MCF 10A (cell line): ENCODE measurements around the gene KCNK5. TPM values are rescaled to one million over a fixed set of nuclear protein-coding genes. Genes with fewer than 3 reads are reported as not detected.
A peak's percentile ranks its signal among the peaks of the same experiment; 100 is the strongest.

Experiments
- BruUV-seq: library from RNA; stranded (reverse); fragments of 400-500 nt; replicated peaks from 2 replicates; lab custom pipeline; 2021; lab: Mats Ljungman, UMichigan
- CTCF ChIA-PET: fragments of 300-600 bp; sonication (Branson Sonifier 250); formaldehyde crosslinking; extraction: SDS; loops from one replicate; lab custom pipeline; 2021; ENCODE audit warnings: antibody characterized with exemption, inconsistent platforms; lab: Yijun Ruan, JAX
- POLR2A ChIA-PET: fragments of 300-600, 350-650 bp; sonication (Branson Sonifier 250); formaldehyde crosslinking; extraction: SDS; loops from one replicate; lab custom pipeline; 2020; ENCODE audit warnings: antibody characterized with exemption, inconsistent platforms; lab: Yijun Ruan, JAX
- DNase-seq: peaks from one replicate; pipeline ENCODE4 v3.0.0-alpha.2; 2018; ENCODE audit not compliant: unreplicated experiment
- H3K27ac Mint-ChIP-seq: one replicate; pipeline ENCODE4 v1.8.0; 2022; ENCODE audit warnings: mild to moderate bottlenecking, low read depth, mixed read lengths; ENCODE audit not compliant: unreplicated experiment
- H3K27me3 Mint-ChIP-seq: one replicate; pipeline ENCODE4 v1.8.0; 2022; ENCODE audit warnings: mixed read lengths; ENCODE audit not compliant: insufficient read depth, unreplicated experiment
- H3K36me3 Mint-ChIP-seq: one replicate; pipeline ENCODE4 v1.8.0; 2022; ENCODE audit warnings: mild to moderate bottlenecking, moderate library complexity, mixed read lengths; ENCODE audit not compliant: insufficient read depth, unreplicated experiment
- H3K4me1 Mint-ChIP-seq: one replicate; pipeline ENCODE4 v1.8.0; 2022; ENCODE audit warnings: mixed read lengths; ENCODE audit not compliant: insufficient read depth, unreplicated experiment
- H3K4me3 Mint-ChIP-seq: one replicate; pipeline ENCODE4 v1.8.0; 2022; ENCODE audit warnings: mild to moderate bottlenecking, moderate library complexity, mixed read lengths; ENCODE audit not compliant: unreplicated experiment
- H3K9me3 Mint-ChIP-seq: one replicate; pipeline ENCODE4 v1.8.0; 2022; ENCODE audit warnings: mixed read lengths; ENCODE audit not compliant: unreplicated experiment
- CTCF ChIP-seq: fragments of 200-600 bp; IDR thresholded peaks from one replicate; pipeline ENCODE4 v1.8.0; 2022; ENCODE audit warnings: antibody characterized with exemption, mild to moderate bottlenecking; ENCODE audit not compliant: unreplicated experiment
- intact Hi-C: fragments of 100-400 bp; cut with micrococcal nuclease; formaldehyde crosslinking; loops from 2 replicates; pipeline ENCODE4 v1.14.1; 2022
- total RNA-seq: library from RNA; stranded (reverse); gene quantifications from 2 replicates; pipeline ENCODE4 v1.2.3, GENCODE V29; 2022

Gene KCNK5
- total RNA-seq, 1 experiment from 2014 or later = 2.6 TPM

GRCh38 chr6:39214846-39215639 is 14.2 kb downstream of the KCNK5 start:
- no peak overlapping the region for H3K27ac Mint-ChIP-seq
- H3K4me1 Mint-ChIP-seq = peaks cover 21% of the 10 kb centered on the region
- no peaks in the 10 kb centered on the region for H3K27me3 Mint-ChIP-seq
- H3K36me3 Mint-ChIP-seq = peaks cover 6% of the 10 kb centered on the region
- H3K9me3 Mint-ChIP-seq = no peaks in the 10 kb centered on the region
- no peak for TF ChIP-seq CTCF
- no TSS peak for BruUV-seq
- DNase-seq = peak; percentile 78
- ChIA-PET CTCF (interaction anchor here (0.7 to 6.7 kb wide), 8 partner anchors 8 to 1688 kb away, joined by 3 to 50 read pairs (median 4); partner anchors contain the start of gene KCNK5), POLR2A (interaction anchor here (0.5 to 2.2 kb wide), 3 partner anchors 11 to 25 kb away, joined by 3 to 8 read pairs (median 4); partner anchors contain the start of gene KCNK5)
- intact Hi-C loops = loop anchor here (5.0 kb wide), 1 partner anchor 48 kb away; no protein-coding TSS in a partner anchor
- H3K4me3 Mint-ChIP-seq = no peak overlapping the region

DNA sequence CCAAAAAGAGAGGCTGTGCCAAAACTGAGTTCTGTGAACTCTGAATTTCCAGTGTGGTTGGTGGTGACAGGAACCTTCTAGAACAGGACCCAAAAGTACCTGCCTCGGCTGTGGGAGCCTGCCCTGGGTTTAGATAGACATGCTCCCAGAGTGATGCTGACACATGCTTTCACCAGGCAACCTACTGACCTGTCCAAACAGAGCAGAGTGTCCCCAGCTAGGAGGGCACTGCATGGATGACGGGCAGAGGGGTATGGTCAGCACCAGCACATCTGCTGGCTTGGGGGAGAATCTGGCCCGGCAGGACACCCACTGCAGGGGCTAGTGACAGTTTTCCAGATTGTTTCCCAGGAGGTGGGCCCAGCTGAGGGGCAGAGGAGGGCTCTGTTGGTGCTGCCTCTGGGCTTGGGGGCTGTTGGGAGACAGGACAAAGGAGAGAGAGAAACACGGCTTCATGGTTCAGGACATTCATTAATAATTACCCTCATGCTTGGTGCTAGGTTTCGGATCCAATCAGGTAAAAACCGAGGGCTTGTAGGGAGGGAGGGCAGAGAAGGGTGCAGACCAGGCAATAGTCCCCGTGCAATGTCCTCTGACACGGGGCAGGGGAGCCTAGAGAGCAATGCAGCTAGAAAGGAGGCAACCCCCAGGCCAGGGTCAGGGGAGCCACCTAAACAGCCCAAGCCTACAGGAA is 15.0 kb downstream of the KCNK5 start:
- ChIA-PET CTCF (interaction anchor here (1.3 to 6.7 kb wide), 3 partner anchors 12 to 89 kb away, joined by 5 to 50 read pairs (median 7); no protein-coding TSS in a partner anchor), POLR2A (interaction anchor here (2.2 kb wide), 1 partner anchor 10 kb away, joined by 8 read pairs; no protein-coding TSS in a partner anchor)
- Mint-ChIP-seq H3K27ac (no peak overlapping the region), H3K4me1 (peaks cover 28% of the 10 kb centered on the region), H3K27me3 (no peaks in the 10 kb centered on the region), H3K9me3 (no peaks in the 10 kb centered on the region), H3K36me3 (peaks cover 6% of the 10 kb centered on the region), H3K4me3 (no peak overlapping the region)
- no TSS peak for BruUV-seq
- intact Hi-C loops = no loop called here
- TF ChIP-seq CTCF = no peak
- no peak for DNase-seq

DNA sequence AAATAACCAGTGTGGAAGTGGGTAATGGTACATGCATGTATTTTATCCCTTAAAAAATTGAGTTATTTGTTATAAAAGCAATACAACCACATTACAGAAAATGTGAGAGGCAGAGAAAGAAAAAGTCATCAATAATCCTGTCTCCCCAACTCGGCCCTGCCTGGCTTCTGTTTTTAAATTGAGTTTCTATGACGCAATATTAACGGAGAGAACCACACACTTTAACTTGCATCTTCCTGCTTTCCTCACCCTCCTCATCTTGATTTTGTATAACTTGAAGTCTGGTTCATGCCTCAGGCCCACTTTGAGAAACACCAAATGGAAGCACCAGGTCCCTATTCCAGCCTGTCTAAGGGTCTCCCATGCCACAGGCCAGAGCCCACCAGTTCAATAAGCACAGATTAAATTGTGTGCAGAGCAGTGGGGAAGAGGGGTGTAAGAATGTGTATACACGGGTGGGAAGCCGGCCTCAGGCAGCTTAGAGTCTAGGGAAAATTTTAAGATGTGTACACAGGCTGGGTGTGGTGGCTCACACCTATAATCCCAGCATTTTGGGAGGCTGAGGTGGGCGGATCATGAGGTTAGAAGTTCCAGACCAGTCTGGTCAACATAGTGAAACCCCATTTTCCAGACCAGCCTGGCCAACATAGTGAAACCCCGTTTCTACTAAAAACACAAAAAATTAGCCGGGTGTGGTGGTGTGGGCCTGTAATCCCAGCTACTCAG is 15.9 kb downstream of the KCNK5 start:
- no peak for DNase-seq
- Mint-ChIP-seq H3K9me3 (no peaks in the 10 kb centered on the region), H3K4me1 (peaks cover 26% of the 10 kb centered on the region), H3K27ac (no peak overlapping the region), H3K4me3 (no peak overlapping the region), H3K36me3 (peaks cover 6% of the 10 kb centered on the region), H3K27me3 (no peaks in the 10 kb centered on the region)
- intact Hi-C loops = no loop called here
- POLR2A ChIA-PET = no interaction called here
- TF ChIP-seq CTCF = no peak
- CTCF ChIA-PET = interaction anchor here (0.7 to 6.7 kb wide), 2 partner anchors 31 to 47 kb away, joined by 3 to 50 read pairs; no protein-coding TSS in a partner anchor
- BruUV-seq = no TSS peak
